K562 (cell line): ENCODE data around the gene CLHC1. TPM values are rescaled to one million over a fixed set of nuclear protein-coding genes. Genes with fewer than 3 reads are reported as not detected.

ENCODE experiments used
- CBX3 ChIP-seq, 2 experiments: IDR thresholded peaks; 1 replicate in 1 of 2; 2 replicates in 1 of 2; pipeline ENCODE4 v1.6.1; 2012; ENCODE audit warnings: inconsistent platforms in 2 of 2, low read length in 2 of 2, borderline replicate concordance in 1 of 2, control low read depth in 1 of 2
- ETS1 ChIP-seq: conservative IDR thresholded peaks from 2 replicates; pipeline ENCODE4 v1.6.1; 2011; ENCODE audit warnings: low read depth, mild to moderate bottlenecking, low read length; ENCODE audit not compliant: control insufficient read depth
- FOSL1 ChIP-seq: fragments of 200-800 bp; sonication (Bioruptor generic); conservative IDR thresholded peaks from 2 replicates; pipeline ENCODE4 v1.6.1; 2016; ENCODE audit warnings: missing genetic modification characterization, missing compliant biosample characterization
- FOXP1 ChIP-seq: sonication (generic); formaldehyde crosslinking; IDR thresholded peaks from 2 replicates; pipeline ENCODE4 v1.8.0; 2022; ENCODE audit warnings: mild to moderate bottlenecking, missing genetic modification reagents
- FOXP4 ChIP-seq: sonication (generic); formaldehyde crosslinking; IDR thresholded peaks from 2 replicates; pipeline ENCODE4 v1.8.0; 2022; ENCODE audit warnings: mild to moderate bottlenecking, missing genetic modification reagents, borderline replicate concordance
- HINFP ChIP-seq: fragments of 450-650 bp; conservative IDR thresholded peaks from 2 replicates; pipeline ENCODE4 v1.6.1; 2016; ENCODE audit warnings: missing genetic modification characterization, low read depth, mild to moderate bottlenecking, control low read depth, missing compliant biosample characterization
- LARP7 ChIP-seq: fragments of 450-650 bp; IDR thresholded peaks from 2 replicates; pipeline ENCODE4 v1.6.1; 2016
- NFIC ChIP-seq: fragments of 450-650 bp; IDR thresholded peaks from 2 replicates; pipeline ENCODE4 v1.6.1; 2017; ENCODE audit warnings: mild to moderate bottlenecking, inconsistent platforms
- RERE ChIP-seq: sonication (generic); formaldehyde crosslinking; IDR thresholded peaks from 2 replicates; pipeline ENCODE4 v1.8.0; 2023; ENCODE audit warnings: missing genetic modification reagents, mild to moderate bottlenecking, borderline replicate concordance
- SRF ChIP-seq, 2 experiments: fragments of 250-450, 450-650 bp in 1 of 2; sonication (Bioruptor Pico) in 1 of 2; sonication (generic) in 1 of 2; formaldehyde crosslinking; IDR thresholded peaks; 2 replicates each; pipeline versions ENCODE4 v1.5.0 to v1.5.1; 2020 to 2022; ENCODE audit warnings: mild to moderate bottlenecking in 1 of 2, missing genetic modification reagents in 1 of 2
- TAF7 ChIP-seq: fragments of 450-650 bp; IDR thresholded peaks from 2 replicates; pipeline ENCODE4 v1.6.1; 2016; ENCODE audit warnings: missing genetic modification characterization, missing compliant biosample characterization
- ZC3H8 ChIP-seq: fragments of 450-650 bp; IDR thresholded peaks from 2 replicates; pipeline ENCODE4 v1.6.1; 2017
- ZFX ChIP-seq: sonication (generic); formaldehyde crosslinking; IDR thresholded peaks from 2 replicates; pipeline ENCODE4 v1.8.0; 2022; ENCODE audit warnings: mild to moderate bottlenecking, missing genetic modification reagents, moderate library complexity
- ZNF232 ChIP-seq: sonication (generic); formaldehyde crosslinking; IDR thresholded peaks from 2 replicates; pipeline ENCODE4 v1.8.0; 2022; ENCODE audit warnings: mild to moderate bottlenecking, missing genetic modification reagents
- ZNF436 ChIP-seq: fragments of 250-450, 450-650 bp; sonication (Bioruptor Pico); formaldehyde crosslinking; IDR thresholded peaks from 2 replicates; pipeline ENCODE4 v1.7.0; 2020; ENCODE audit warnings: mild to moderate bottlenecking
- ZNF511 ChIP-seq: sonication (generic); formaldehyde crosslinking; IDR thresholded peaks from 2 replicates; pipeline ENCODE4 v1.8.0; 2022; ENCODE audit warnings: mild to moderate bottlenecking, missing genetic modification reagents
- ZNF77 ChIP-seq: fragments of 250-450 bp; sonication (Bioruptor Pico); IDR thresholded peaks from 2 replicates; pipeline ENCODE4 v1.5.0; 2020
- polyA plus RNA-seq, 8 experiments: library from polyadenylated mRNA; depleted of rRNA in 4 of 8; stranded (reverse) in 5 of 8; unstranded in 3 of 8; fragments of >200 nt; fragmentation: Nextera tagmentation in 2 of 8; fragmentation: Illumina TruSeq in 1 of 8; extraction: Ambion mirVana in 2 of 8; extraction: Trizol in 1 of 8; gene quantifications; 2 replicates each; pipeline versions ENCODE4 v1.2.1 to v1.2.3, GENCODE V29; 2011 to 2014; ENCODE audit warnings: inconsistent platforms in 1 of 8, missing spikeins in 1 of 8
- total RNA-seq, 7 experiments: library from RNA; depleted of rRNA in 6 of 7; stranded (reverse); fragments of >200 nt in 6 of 7; fragmentation: Illumina TruSeq in 2 of 7; extraction: Trizol in 2 of 7; gene quantifications; 2 replicates each; pipeline versions ENCODE4 v1.2.1 to v1.2.3, GENCODE V29; 2011 to 2021; ENCODE audit warnings: low replicate concordance in 1 of 7

The CLHC1 gene
- total and polyA plus RNA-seq, 9 of the 15 experiments (the other 6 are each of a cell fraction or from before 2014, with no cell fraction given) = 3.7 to 14.3 (median 8.6) TPM

- TF ChIP-seq ETS1 = no peak
- no peak for TF ChIP-seq RERE (CRISPR knock-in tag)
- no peak for TF ChIP-seq ZC3H8
- TF ChIP-seq ZFX (CRISPR knock-in tag) = no peak
- TF ChIP-seq ZNF436 (CRISPR knock-in tag) = no peak
- 0 out of 2 replicates have a peak, but pooled peaks have one; percentile 40 for TF ChIP-seq FOSL1 (tag)
- TF ChIP-seq FOXP4 = no peak
- TF ChIP-seq TAF7 (tag) = no peak
- TF ChIP-seq ZNF232 (CRISPR knock-in tag) = no peak
- no peak for TF ChIP-seq NFIC
- TF ChIP-seq CBX3 (IDR thresholded peaks at IDR 0.05; ENCODE audit: borderline replicate concordance in 1 of 2, low read length in 2 of 2) = no peak
- TF ChIP-seq LARP7 = no peak
- peak in 1 of 2 experiments; percentile 93; a peak in 2 of 4 replicates for TF ChIP-seq SRF (CRISPR knock-in tag; IDR thresholded peaks at IDR 0.05)
- TF ChIP-seq FOXP1 (CRISPR knock-in tag) = no peak
- TF ChIP-seq HINFP (tag) = no peak
- no peak for TF ChIP-seq ZNF511 (CRISPR knock-in tag)
- no peak for TF ChIP-seq ZNF77 (CRISPR knock-in tag)
Measured at GRCh38 chr2:55231546-55232083, 478 bp downstream of the CLHC1 start (continued).
